GM12878 (cell line): Measurements from ENCODE around the gene NSA2. TPM values are rescaled to one million over a fixed set of nuclear protein-coding genes. Genes with fewer than 3 reads are reported as not detected.

Experiments
- ATAC-seq: fragments of 200-7000 bp; cut with Tn5 transposase; 3 replicates; pipeline ENCODE4 v1.9.1; 2020; ENCODE audit warnings: mild to moderate bottlenecking, moderate library complexity
- BruUV-seq: library from RNA; stranded (reverse); fragments of 400-500 nt; replicated peaks from 2 replicates; lab custom pipeline; 2021; lab: Mats Ljungman, UMichigan
- CTCF ChIA-PET: fragments of 300-600 bp; sonication (Branson Sonifier 250); formaldehyde crosslinking; extraction: SDS; loops from one replicate; lab custom pipeline; 2021; ENCODE audit warnings: inconsistent platforms; lab: Yijun Ruan, JAX
- POLR2A ChIA-PET: fragments of 350-600 bp; formaldehyde crosslinking; extraction: SDS; loops from one replicate; lab custom pipeline; 2021; ENCODE audit warnings: inconsistent platforms; lab: Charles Lee
- RAD21 ChIA-PET: fragments of 300-600 bp; sonication (Branson Sonifier 250); formaldehyde crosslinking; loops from one replicate; lab custom pipeline; 2023; ENCODE audit warnings: antibody characterized with exemption; ENCODE audit not compliant: unreplicated experiment; lab: Charles Lee
- SMC1A ChIA-PET: fragments of 300-600 bp; sonication (Branson Sonifier 250); formaldehyde crosslinking; loops from one replicate; lab custom pipeline; 2023; ENCODE audit not compliant: unreplicated experiment, uncharacterized antibody; lab: Charles Lee
- DNase-seq: peaks from one replicate; pipeline ENCODE4 v3.0.0-alpha.2; 2011; ENCODE audit warnings: low read depth, low spot score
- FAIRE-seq: peaks from 3 replicates; lab custom pipeline; 2011; peaks lifted over from hg19 to GRCh38; lab: Jason Lieb, UNC
- H2AFZ ChIP-seq: 2 replicates; pipeline ENCODE4 v1.6.0; 2011; ENCODE audit warnings: low read depth, low read length, control low read depth; ENCODE audit not compliant: control insufficient read depth
- H3K27ac ChIP-seq: 2 replicates; pipeline ENCODE4 v1.5.1; 2011; ENCODE audit warnings: control low read depth; ENCODE audit not compliant: control insufficient read depth, insufficient read depth
- H3K27me3 ChIP-seq, 2 experiments: replicated peaks in 1 of 2; 2 replicates each; pipeline versions ENCODE4 v1.6.0 to v1.6.1; 2011; ENCODE audit warnings: low read length in 1 of 2; ENCODE audit not compliant: control insufficient read depth in 2 of 2, insufficient read depth in 2 of 2
- H3K36me3 ChIP-seq, 2 experiments: 2 replicates each; pipeline ENCODE4 v1.5.1; 2011; ENCODE audit warnings: low read length in 1 of 2; ENCODE audit not compliant: control insufficient read depth in 2 of 2, insufficient read depth in 2 of 2
- H3K4me1 ChIP-seq: 2 replicates; pipeline ENCODE4 v1.6.1; 2011; ENCODE audit warnings: mild to moderate bottlenecking, low read length, moderate library complexity, mixed read lengths; ENCODE audit not compliant: control insufficient read depth, insufficient read depth
- H3K4me2 ChIP-seq: 2 replicates; pipeline ENCODE4 v1.6.0; 2011; ENCODE audit warnings: control low read depth; ENCODE audit not compliant: control insufficient read depth, insufficient read depth
- H3K4me3 ChIP-seq: fragments of 200-600 bp; sonication (generic); 2 replicates; pipeline ENCODE4 v1.5.1; 2016
- H3K79me2 ChIP-seq: 2 replicates; pipeline ENCODE4 v1.6.0; 2011; ENCODE audit warnings: low read length; ENCODE audit not compliant: control insufficient read depth, insufficient read depth
- H3K9ac ChIP-seq: 2 replicates; pipeline ENCODE4 v1.8.0; 2011; ENCODE audit warnings: low read length, control low read depth, mixed read lengths; ENCODE audit not compliant: control insufficient read depth, insufficient read depth
- H3K9me3 ChIP-seq: replicated peaks from 3 replicates; pipeline ENCODE4 v1.5.1; 2011; ENCODE audit warnings: mild to moderate bottlenecking, low read length; ENCODE audit not compliant: control insufficient read depth, insufficient read depth
- H4K20me1 ChIP-seq: 2 replicates; pipeline ENCODE4 v1.6.0; 2011; ENCODE audit not compliant: control insufficient read depth, insufficient read depth
- NR2F1 ChIP-seq: fragments of 450-650 bp; conservative IDR thresholded peaks from 2 replicates; pipeline ENCODE4 v1.6.1; 2017; ENCODE audit warnings: mild to moderate bottlenecking
- PML ChIP-seq: IDR thresholded peaks from 2 replicates; pipeline ENCODE4 v1.6.1; 2012; ENCODE audit warnings: low read length, inconsistent platforms
- WGBS: methylation state at CpG from one replicate; pipeline ENCODE4 v1.1.6; 2016; ENCODE audit warnings: low lambda C conversion rate; ENCODE audit not compliant: insufficient replicate concordance, insufficient coverage; ENCODE audit errors: missing lambda C conversion rate; 5-methylcytosine and 5-hydroxymethylcytosine counted together
- in situ Hi-C: fragments of 300-500 bp; cut with MboI; formaldehyde crosslinking; loops from 9 replicates; pipeline ENCODE4 v1.14.3; 2018; ENCODE audit warnings: mixed read lengths
- intact Hi-C: fragments of 100-400 bp; cut with micrococcal nuclease; formaldehyde crosslinking; loops from one replicate; pipeline ENCODE4 v1.14.2; 2022; ENCODE audit not compliant: unreplicated experiment
- polyA plus RNA-seq, 11 experiments: library from polyadenylated mRNA; depleted of rRNA in 4 of 11; unstranded in 6 of 11; stranded (reverse) in 5 of 11; fragments of >200 nt; fragmentation: Nextera tagmentation in 4 of 11; fragmentation: Illumina TruSeq in 1 of 11; extraction: Ambion mirVana in 4 of 11; extraction: Trizol in 1 of 11; gene quantifications; 1 replicate in 1 of 11; 2 replicates in 10 of 11; pipeline versions ENCODE4 v1.2.1 to v1.2.3, GENCODE V29; 2011 to 2016; ENCODE audit warnings: inconsistent platforms in 2 of 11, missing spikeins in 2 of 11, low read depth in 1 of 11
- total RNA-seq, 4 experiments: library from RNA; depleted of rRNA in 3 of 4; stranded (reverse); fragments of >200 nt in 3 of 4; fragmentation: Illumina TruSeq in 1 of 4; extraction: Trizol in 1 of 4; gene quantifications; 2 replicates each; pipeline versions ENCODE4 v1.2.1 to v1.2.3, GENCODE V29; 2013 to 2021
- TF ChIP-seq, protein P1 (sequence below): fragments of 450-650 bp; IDR thresholded peaks from 2 replicates; pipeline ENCODE4 v1.6.1; 2017; ENCODE audit warnings: mild to moderate bottlenecking, low read depth, inconsistent platforms; ENCODE audit not compliant: poor library complexity, severe bottlenecking
- TF ChIP-seq, protein P2 (sequence below), 3 experiments: IDR thresholded peaks in 2 of 3; conservative IDR thresholded peaks in 1 of 3; 2 replicates each; pipeline ENCODE4 v1.5.1; 2011; ENCODE audit warnings: low read depth in 3 of 3, low read length in 3 of 3, mild to moderate bottlenecking in 3 of 3, control low read depth in 2 of 3, moderate library complexity in 2 of 3, inconsistent platforms in 1 of 3, mixed read lengths in 1 of 3; ENCODE audit not compliant: control insufficient read depth in 2 of 3, insufficient read depth in 1 of 3; ENCODE audit errors: extremely low read depth in 1 of 3

NSA2 gene
- total and polyA plus RNA-seq, 10 of the 15 experiments (the other 5 are each of a cell fraction or from before 2014, with no cell fraction given), result 77.8 to 317 (median 143) TPM

DNA sequence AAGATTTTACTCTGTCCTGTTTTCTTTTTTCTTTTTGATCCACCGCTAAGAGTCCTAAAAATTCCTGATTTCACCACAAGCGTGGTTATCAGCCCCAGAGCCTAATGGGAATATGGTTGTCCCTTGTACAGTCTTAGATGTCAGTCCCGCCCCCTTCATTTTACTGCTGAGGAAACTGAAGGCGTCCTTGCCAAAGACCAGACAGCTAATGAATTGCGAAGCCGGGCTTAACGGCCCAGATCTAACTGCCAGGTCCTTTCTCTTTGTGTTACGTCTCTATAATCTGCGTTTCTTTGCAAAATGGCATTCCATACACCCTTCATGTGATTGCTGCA, 497 bp downstream of the NSA2 start:
- Histone ChIP-seq H3K27ac (peak overlapping the region; percentile 81), H4K20me1 (no peaks in the 10 kb centered on the region), H3K4me3 (peak overlapping the region; percentile 94), H3K4me2 (peak overlapping the region; percentile 75), H3K9ac (peak overlapping the region; percentile 86)
- BruUV-seq, result TSS peak; percentile 77
- ChIA-PET RAD21 (no interaction called here), POLR2A (interaction anchor here (0.9 kb wide), 1 partner anchor 82 kb away, joined by 3 read pairs; the partner anchor contains the start of gene HEXB), CTCF (interaction anchor here (1.0 kb wide), 1 partner anchor 8 kb away, joined by 3 read pairs; no protein-coding TSS in a partner anchor)
- FAIRE-seq, result no peak
- TF ChIP-seq PML (no peak), NR2F1 (no peak)
- TF ChIP-seq, protein P1, sequence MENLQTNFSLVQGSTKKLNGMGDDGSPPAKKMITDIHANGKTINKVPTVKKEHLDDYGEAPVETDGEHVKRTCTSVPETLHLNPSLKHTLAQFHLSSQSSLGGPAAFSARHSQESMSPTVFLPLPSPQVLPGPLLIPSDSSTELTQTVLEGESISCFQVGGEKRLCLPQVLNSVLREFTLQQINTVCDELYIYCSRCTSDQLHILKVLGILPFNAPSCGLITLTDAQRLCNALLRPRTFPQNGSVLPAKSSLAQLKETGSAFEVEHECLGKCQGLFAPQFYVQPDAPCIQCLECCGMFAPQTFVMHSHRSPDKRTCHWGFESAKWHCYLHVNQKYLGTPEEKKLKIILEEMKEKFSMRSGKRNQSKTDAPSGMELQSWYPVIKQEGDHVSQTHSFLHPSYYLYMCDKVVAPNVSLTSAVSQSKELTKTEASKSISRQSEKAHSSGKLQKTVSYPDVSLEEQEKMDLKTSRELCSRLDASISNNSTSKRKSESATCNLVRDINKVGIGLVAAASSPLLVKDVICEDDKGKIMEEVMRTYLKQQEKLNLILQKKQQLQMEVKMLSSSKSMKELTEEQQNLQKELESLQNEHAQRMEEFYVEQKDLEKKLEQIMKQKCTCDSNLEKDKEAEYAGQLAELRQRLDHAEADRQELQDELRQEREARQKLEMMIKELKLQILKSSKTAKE, result no peak
- TF ChIP-seq, protein P2, sequence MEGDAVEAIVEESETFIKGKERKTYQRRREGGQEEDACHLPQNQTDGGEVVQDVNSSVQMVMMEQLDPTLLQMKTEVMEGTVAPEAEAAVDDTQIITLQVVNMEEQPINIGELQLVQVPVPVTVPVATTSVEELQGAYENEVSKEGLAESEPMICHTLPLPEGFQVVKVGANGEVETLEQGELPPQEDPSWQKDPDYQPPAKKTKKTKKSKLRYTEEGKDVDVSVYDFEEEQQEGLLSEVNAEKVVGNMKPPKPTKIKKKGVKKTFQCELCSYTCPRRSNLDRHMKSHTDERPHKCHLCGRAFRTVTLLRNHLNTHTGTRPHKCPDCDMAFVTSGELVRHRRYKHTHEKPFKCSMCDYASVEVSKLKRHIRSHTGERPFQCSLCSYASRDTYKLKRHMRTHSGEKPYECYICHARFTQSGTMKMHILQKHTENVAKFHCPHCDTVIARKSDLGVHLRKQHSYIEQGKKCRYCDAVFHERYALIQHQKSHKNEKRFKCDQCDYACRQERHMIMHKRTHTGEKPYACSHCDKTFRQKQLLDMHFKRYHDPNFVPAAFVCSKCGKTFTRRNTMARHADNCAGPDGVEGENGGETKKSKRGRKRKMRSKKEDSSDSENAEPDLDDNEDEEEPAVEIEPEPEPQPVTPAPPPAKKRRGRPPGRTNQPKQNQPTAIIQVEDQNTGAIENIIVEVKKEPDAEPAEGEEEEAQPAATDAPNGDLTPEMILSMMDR (IDR thresholded peaks at IDR 0.05 in 2 of 3, conservative IDR thresholded peaks at IDR 0.05 in 1 of 3; ENCODE audit: control insufficient read depth in 2 of 3, extremely low read depth in 1 of 3, insufficient read depth in 1 of 3, low read depth in 3 of 3, low read length in 3 of 3), result no peak
- TF ChIP-seq, all 136 proteins: peak for 0
- DNase-seq, result no peak
- H3K36me3 ChIP-seq, result peaks cover 0 to 12% of the 10 kb centered on the region in 2 experiments; a peak in 3 of 4 replicates
- H3K27me3 ChIP-seq, result no peaks in the 10 kb centered on the region
- SMC1A ChIA-PET, result interaction anchor here (1.6 kb wide), 1 partner anchor 9 kb away, joined by 5 read pairs; no protein-coding TSS in a partner anchor
- H3K79me2 ChIP-seq, result peaks cover 38% of the 10 kb centered on the region
- no peaks in the 10 kb centered on the region for H3K9me3 ChIP-seq
- peaks cover 9% of the 10 kb centered on the region for H3K4me1 ChIP-seq
- peak; percentile 17 for ATAC-seq
- WGBS, result 0% methylated on average over 9 of the region's 9 CpGs
- intact Hi-C loops (loop anchor here (5.0 kb wide), 3 partner anchors 150 to 1490 kb away; no protein-coding TSS in a partner anchor), in situ Hi-C loops (no loop called here)
- peak overlapping the region; percentile 86 for H2AFZ ChIP-seq
